Measurements from ENCODE around the gene SLC35F4. TPM values are rescaled to one million over a fixed set of nuclear protein-coding genes. Genes with fewer than 3 reads are reported as not detected.

SLC35F4 gene
- not detected in 2 replicates for total RNA-seq

DNA sequence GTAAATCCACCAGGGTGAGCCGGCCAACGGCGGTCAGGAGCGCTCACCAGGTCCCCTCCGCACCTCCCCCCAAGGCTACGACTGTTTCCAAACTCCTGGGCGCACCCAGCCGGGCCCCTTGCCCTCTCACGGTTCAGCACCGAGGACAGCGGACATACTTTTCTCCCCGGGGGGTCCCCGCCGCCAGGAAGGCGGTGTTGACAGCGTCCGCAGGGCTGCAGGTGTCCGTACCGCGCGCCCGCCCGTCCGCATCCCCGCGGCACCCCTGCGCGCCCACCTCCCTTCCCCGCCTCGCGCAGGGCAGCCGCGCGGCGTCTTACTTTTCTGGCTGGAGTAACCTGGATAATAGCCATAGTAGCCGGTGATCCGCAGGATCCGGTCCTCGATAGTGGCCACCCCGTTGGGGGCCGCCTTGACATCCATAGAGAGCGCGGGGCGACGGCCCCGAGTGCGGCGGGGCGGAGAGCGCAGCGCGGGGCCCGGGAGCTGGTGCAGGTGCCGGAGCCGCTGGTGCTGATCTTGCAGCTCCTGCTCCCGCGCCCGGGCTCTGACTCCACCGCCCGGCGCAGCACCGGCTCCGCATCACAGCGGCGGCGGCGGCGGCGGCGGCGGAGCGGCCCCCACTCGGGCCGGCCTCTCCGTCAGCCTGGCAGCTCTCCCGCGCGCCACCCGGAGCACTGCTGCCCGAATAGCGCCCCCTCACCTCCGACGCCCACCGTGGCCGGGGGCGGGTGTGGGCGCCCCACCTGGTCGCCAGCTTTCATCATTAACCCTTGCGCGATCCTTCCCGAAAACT lies at the start of gene SLC35F4:
SLC35F4 (minus strand) TSS at position 690 of the 796 bp plus-strand sequence.

